ENCODE data around the gene ALG5. TPM values are rescaled to one million over a fixed set of nuclear protein-coding genes. Genes with fewer than 3 reads are reported as not detected.

The ALG5 gene
- total and polyA plus RNA-seq, 4 donors: 26.6 to 54.2 (median 44.4) TPM

DNA sequence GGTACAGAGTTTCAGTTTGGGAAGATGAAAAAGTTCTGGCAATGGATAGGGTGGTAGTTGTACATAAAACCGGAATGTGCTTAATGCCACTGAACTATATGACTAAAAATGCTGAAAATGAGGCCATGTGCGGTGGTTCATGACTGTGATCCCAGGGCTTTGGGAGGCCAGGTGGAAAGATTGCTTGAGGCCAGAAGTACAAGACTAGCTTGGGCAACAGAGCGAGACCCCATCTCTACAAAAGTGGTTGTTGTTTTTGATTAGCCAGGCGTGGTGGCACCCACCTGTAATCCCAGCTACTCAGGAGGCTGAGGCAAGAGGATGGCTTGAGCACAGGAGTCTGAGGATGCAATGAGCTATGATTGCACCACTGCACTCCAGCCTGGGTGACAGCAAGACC is 91.9 kb downstream of the ALG5 start:
- no peaks in the 10 kb centered on the region for H3K9me3 ChIP-seq (ENCODE audit: control insufficient read depth in 4 of 4, insufficient read depth in 3 of 4, low read length in 3 of 4)

DNA sequence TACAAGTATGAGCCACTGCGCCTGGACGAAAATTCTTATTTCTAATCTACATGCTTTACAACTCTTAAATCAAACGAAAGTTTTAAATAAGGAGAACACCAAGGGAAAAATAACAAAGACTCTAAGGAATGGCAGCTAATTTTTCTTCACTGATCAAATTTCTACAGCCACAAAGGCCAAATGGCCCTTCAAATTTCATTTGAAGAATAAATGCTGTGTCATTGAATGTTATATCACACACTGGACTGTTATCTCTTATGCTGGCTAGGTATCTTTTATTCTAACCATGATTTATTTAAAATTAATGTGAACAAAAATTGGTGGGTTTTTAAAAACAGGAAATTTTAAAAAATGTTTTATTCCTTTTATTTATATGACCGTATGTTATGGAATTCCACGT is 93.2 kb downstream of the ALG5 start:
- WGBS, 2 donors: 91 to 96% methylated on average over 5 of the region's 5 CpGs
- ATAC-seq (ENCODE audit: insufficient read depth, low FRiP score): no peak
- TF ChIP-seq, protein P1, sequence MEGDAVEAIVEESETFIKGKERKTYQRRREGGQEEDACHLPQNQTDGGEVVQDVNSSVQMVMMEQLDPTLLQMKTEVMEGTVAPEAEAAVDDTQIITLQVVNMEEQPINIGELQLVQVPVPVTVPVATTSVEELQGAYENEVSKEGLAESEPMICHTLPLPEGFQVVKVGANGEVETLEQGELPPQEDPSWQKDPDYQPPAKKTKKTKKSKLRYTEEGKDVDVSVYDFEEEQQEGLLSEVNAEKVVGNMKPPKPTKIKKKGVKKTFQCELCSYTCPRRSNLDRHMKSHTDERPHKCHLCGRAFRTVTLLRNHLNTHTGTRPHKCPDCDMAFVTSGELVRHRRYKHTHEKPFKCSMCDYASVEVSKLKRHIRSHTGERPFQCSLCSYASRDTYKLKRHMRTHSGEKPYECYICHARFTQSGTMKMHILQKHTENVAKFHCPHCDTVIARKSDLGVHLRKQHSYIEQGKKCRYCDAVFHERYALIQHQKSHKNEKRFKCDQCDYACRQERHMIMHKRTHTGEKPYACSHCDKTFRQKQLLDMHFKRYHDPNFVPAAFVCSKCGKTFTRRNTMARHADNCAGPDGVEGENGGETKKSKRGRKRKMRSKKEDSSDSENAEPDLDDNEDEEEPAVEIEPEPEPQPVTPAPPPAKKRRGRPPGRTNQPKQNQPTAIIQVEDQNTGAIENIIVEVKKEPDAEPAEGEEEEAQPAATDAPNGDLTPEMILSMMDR (IDR thresholded peaks at IDR 0.05; ENCODE audit: control extremely low read depth, extremely low read depth): no peak
- H3K27ac ChIP-seq (ENCODE audit: low read depth in 1 of 2, low read length in 1 of 2): no peak overlapping the region
- no peak for DNase-seq
- H3K4me1 ChIP-seq (ENCODE audit: control insufficient read depth in 5 of 5, insufficient read depth in 5 of 5, low read length in 5 of 5): no peaks in the 10 kb centered on the region
- no peak overlapping the region for H3K4me3 ChIP-seq
- H3K9me3 ChIP-seq (ENCODE audit: control insufficient read depth in 4 of 4, insufficient read depth in 3 of 4, low read length in 3 of 4): no peaks in the 10 kb centered on the region
- H3K27me3 ChIP-seq (ENCODE audit: control insufficient read depth in 3 of 3, insufficient read depth in 3 of 3, low read length in 2 of 3): no peaks in the 10 kb centered on the region
- H3K9ac ChIP-seq (ENCODE audit: insufficient read depth in 1 of 2, low read length in 2 of 2): no peak overlapping the region
- H3K36me3 ChIP-seq (ENCODE audit: control insufficient read depth in 4 of 4, insufficient read depth in 4 of 4, low read length in 4 of 4): no peaks in the 10 kb centered on the region

More for the DNA sequence above, 91.9 kb downstream of the ALG5 start:
- no peak overlapping the region for H3K27ac ChIP-seq (ENCODE audit: low read depth in 1 of 2, low read length in 1 of 2)
- DNase-seq (no peak), ATAC-seq (ENCODE audit: insufficient read depth, low FRiP score) (no peak)
- H3K36me3 ChIP-seq (ENCODE audit: control insufficient read depth in 4 of 4, insufficient read depth in 4 of 4, low read length in 4 of 4): no peaks in the 10 kb centered on the region
- TF ChIP-seq, protein P1 (IDR thresholded peaks at IDR 0.05; ENCODE audit: control extremely low read depth, extremely low read depth): no peak
- H3K4me3 ChIP-seq: no peak overlapping the region
- H3K27me3 ChIP-seq (ENCODE audit: control insufficient read depth in 3 of 3, insufficient read depth in 3 of 3, low read length in 2 of 3): no peaks in the 10 kb centered on the region
- no peak overlapping the region for H3K9ac ChIP-seq (ENCODE audit: insufficient read depth in 1 of 2, low read length in 2 of 2)
- WGBS, 2 donors: 93 to 99% methylated on average over 4 of the region's 4 CpGs
- H3K4me1 ChIP-seq (ENCODE audit: control insufficient read depth in 5 of 5, insufficient read depth in 5 of 5, low read length in 5 of 5): no peaks in the 10 kb centered on the region

DNA sequence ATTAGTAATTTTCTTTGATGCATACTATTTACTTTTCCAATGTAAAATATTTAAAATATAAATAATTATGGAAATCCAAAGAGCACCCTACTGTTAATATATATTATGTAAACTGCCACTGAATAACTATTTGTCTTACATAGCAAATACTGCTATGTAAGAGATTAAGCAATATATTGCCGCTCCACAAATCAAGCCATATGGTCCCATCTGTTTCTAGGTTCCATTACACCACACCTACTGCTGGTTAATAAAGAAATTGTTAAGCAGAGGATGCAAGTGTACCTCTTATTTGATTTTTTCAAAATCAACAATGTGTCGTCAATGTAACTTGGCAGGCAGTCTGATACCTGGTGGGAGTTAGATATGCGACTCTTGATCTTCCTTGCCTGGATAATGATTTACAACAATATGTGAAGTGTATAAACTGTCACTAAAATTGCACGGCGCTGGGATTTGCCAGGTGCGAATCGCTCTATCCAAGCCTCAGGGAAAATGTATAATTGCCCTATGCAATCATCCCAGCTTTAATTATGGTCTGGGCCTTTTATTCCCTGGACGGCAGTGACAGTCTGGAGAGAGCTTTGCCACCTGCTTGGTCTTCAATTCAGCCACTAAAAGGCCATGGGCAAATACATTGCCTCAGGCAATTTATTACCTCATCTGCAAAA is 95.1 kb downstream of the ALG5 start:
- ATAC-seq (ENCODE audit: insufficient read depth, low FRiP score): no peak
- no peak for DNase-seq
- H3K4me3 ChIP-seq: no peak overlapping the region
- WGBS, 2 donors: 90 to 97% methylated on average over 8 of the region's 8 CpGs
- no peak overlapping the region for H3K27ac ChIP-seq (ENCODE audit: low read depth in 1 of 2, low read length in 1 of 2)
- no peak overlapping the region for H3K9ac ChIP-seq (ENCODE audit: insufficient read depth in 1 of 2, low read length in 2 of 2)
- no peaks in the 10 kb centered on the region for H3K27me3 ChIP-seq (ENCODE audit: control insufficient read depth in 3 of 3, insufficient read depth in 3 of 3, low read length in 2 of 3)
- H3K36me3 ChIP-seq (ENCODE audit: control insufficient read depth in 4 of 4, insufficient read depth in 4 of 4, low read length in 4 of 4): peaks cover 0 to 3% (median 0%) of the 10 kb centered on the region in 4 donors
- TF ChIP-seq, protein P1 (IDR thresholded peaks at IDR 0.05; ENCODE audit: control extremely low read depth, extremely low read depth): no peak
- peaks cover 0 to 5% (median 0%) of the 10 kb centered on the region in 4 donors for H3K9me3 ChIP-seq (ENCODE audit: control insufficient read depth in 4 of 4, insufficient read depth in 3 of 4, low read length in 3 of 4)
- H3K4me1 ChIP-seq (ENCODE audit: control insufficient read depth in 5 of 5, insufficient read depth in 5 of 5, low read length in 5 of 5): no peaks in the 10 kb centered on the region

Other genes with a start within 250 kb of the ALG5 start
- 1 to 10 TPM; 5.4 to 9.5 TPM for gene RFXAP, start 180.1 kb downstream of the ALG5 start, total RNA-seq
- 1 to 10 TPM; 3.0 to 4.4 TPM for gene RFXAP, start 180.1 kb downstream of the ALG5 start, polyA plus RNA-seq
- 10 to 100 TPM in 1 of 2 donors, 1 to 10 TPM in 1; 9.2 to 35.0 TPM for gene SMAD9, start 79.1 kb downstream of the ALG5 start, total RNA-seq
- 1 to 10 TPM; 2.5 to 3.2 TPM for gene SMAD9, start 79.1 kb downstream of the ALG5 start, polyA plus RNA-seq
- 10 to 100 TPM; 28.3 to 39.4 TPM for gene EXOSC8, start 1.4 kb upstream of the ALG5 start, total RNA-seq
- gene EXOSC8, start 1.4 kb upstream of the ALG5 start, polyA plus RNA-seq: 10 to 100 TPM; 24.1 to 65.9 TPM
- 100 to 1,000 TPM in 1 of 2 donors, 10 to 100 TPM in 1; 51.4 to 134 TPM for gene SUPT20H, start 60.3 kb upstream of the ALG5 start, total RNA-seq
- 10 to 100 TPM; 24.2 to 28.3 TPM for gene SUPT20H, start 60.3 kb upstream of the ALG5 start, polyA plus RNA-seq
- gene CSNK1A1L, start 106.3 kb upstream of the ALG5 start, total RNA-seq: not detected
- gene CSNK1A1L, start 106.3 kb upstream of the ALG5 start, polyA plus RNA-seq: not detected

Data from lung (tissue), 12 donors.